ENCODE results near the gene ZFYVE28.

Gene ZFYVE28

GRCh38 chr4:2273221-2273620 is 145.2 kb downstream of the ZFYVE28 start:
- DNase-seq (ENCODE audit: low read depth, low spot score): no peak
- ChIA-PET CTCF (no interaction called here), POLR2A (no interaction called here)
- no peak for TF ChIP-seq CTCF (IDR thresholded peaks at IDR 0.05; ENCODE audit: insufficient read depth, low read length, missing control alignments)
- H3K4me3 ChIP-seq (ENCODE audit: low read depth, low read length): no peak overlapping the region

- ChIA-PET POLR2A (no interaction called here), CTCF (no interaction called here)
- DNase-seq (ENCODE audit: low read depth, low spot score): no peak
- H3K4me3 ChIP-seq (ENCODE audit: low read depth, low read length): no peak overlapping the region
- TF ChIP-seq CTCF (IDR thresholded peaks at IDR 0.05; ENCODE audit: insufficient read depth, low read length, missing control alignments): no peak
These were observed 145.7 kb downstream of the ZFYVE28 start for GRCh38 chr4:2272828-2273120.

GRCh38 chr4:2272026-2272827 is 146.2 kb downstream of the ZFYVE28 start:
- ChIA-PET CTCF (no interaction called here), POLR2A (no interaction called here)
- no peak for TF ChIP-seq CTCF (IDR thresholded peaks at IDR 0.05; ENCODE audit: insufficient read depth, low read length, missing control alignments)
- H3K4me3 ChIP-seq (ENCODE audit: low read depth, low read length): no peak overlapping the region
- no peak for DNase-seq (ENCODE audit: low read depth, low spot score)

GRCh38 chr4:2271279-2272025 is 147.0 kb downstream of the ZFYVE28 start:
- no peak for TF ChIP-seq CTCF (IDR thresholded peaks at IDR 0.05; ENCODE audit: insufficient read depth, low read length, missing control alignments)

GRCh38 chr4:2270341-2271165 is 147.9 kb downstream of the ZFYVE28 start:
- no peak for DNase-seq (ENCODE audit: low read depth, low spot score)
- no peak for TF ChIP-seq CTCF (IDR thresholded peaks at IDR 0.05; ENCODE audit: insufficient read depth, low read length, missing control alignments)
- H3K4me3 ChIP-seq (ENCODE audit: low read depth, low read length): no peak overlapping the region
- CTCF ChIA-PET: no interaction called here
- POLR2A ChIA-PET: interaction anchor here (0.8 kb wide), 1 partner anchor 9 kb away, joined by 4 read pairs; the partner anchor contains the start of gene MXD4

More at GRCh38 chr4:2271279-2272025, 147.0 kb downstream of the ZFYVE28 start:
- ChIA-PET POLR2A (interaction anchor here (0.8 kb wide), 1 partner anchor 10 kb away, joined by 4 read pairs; the partner anchor contains the start of gene MXD4), CTCF (no interaction called here)
- no peak for DNase-seq (ENCODE audit: low read depth, low spot score)
- no peak overlapping the region for H3K4me3 ChIP-seq (ENCODE audit: low read depth, low read length)
